Hematopoietic multipotent progenitor cell (in vitro differentiated cells): Measurements from ENCODE around the gene TINAG. TPM values are rescaled to one million over a fixed set of nuclear protein-coding genes. Genes with fewer than 3 reads are reported as not detected.

Experiments used
- DNase-seq, 3 donors: peaks; one replicate each; pipeline ENCODE4 v3.0.0-alpha.2; 2011 to 2015; ENCODE audit warnings: low read depth in 2 of 3, low spot score in 2 of 3
- total RNA-seq: library from RNA; depleted of rRNA; stranded (reverse); fragments of >200 nt; gene quantifications from one replicate; pipeline ENCODE4 v1.2.3, GENCODE V29; 2012

The TINAG gene, protein sequence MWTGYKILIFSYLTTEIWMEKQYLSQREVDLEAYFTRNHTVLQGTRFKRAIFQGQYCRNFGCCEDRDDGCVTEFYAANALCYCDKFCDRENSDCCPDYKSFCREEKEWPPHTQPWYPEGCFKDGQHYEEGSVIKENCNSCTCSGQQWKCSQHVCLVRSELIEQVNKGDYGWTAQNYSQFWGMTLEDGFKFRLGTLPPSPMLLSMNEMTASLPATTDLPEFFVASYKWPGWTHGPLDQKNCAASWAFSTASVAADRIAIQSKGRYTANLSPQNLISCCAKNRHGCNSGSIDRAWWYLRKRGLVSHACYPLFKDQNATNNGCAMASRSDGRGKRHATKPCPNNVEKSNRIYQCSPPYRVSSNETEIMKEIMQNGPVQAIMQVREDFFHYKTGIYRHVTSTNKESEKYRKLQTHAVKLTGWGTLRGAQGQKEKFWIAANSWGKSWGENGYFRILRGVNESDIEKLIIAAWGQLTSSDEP
- not detected for total RNA-seq

DNA sequence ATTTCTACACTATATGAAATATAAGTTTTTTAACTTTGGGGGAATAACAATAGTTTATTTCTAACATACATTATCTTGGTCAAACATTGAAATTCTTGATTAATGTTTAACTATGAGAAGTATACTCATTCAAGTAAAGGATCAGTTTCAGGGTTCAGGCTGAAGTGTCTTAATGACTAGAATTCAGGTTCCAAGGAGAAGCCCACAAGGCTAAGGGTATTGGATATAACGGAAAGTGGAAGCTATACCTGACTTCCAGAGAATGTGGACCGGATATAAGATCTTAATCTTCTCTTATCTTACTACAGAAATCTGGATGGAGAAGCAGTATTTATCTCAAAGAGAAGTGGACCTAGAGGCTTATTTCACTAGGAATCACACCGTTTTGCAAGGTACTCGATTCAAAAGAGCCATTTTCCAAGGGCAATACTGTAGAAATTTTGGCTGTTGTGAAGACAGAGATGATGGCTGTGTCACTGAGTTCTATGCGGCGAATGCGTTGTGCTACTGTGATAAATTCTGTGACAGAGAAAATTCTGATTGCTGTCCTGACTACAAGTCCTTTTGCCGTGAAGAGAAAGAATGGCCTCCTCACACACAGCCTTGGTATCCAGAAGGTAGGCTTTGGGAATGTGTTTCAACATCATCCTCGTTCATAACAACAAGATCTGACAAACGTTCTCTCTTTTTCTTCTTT lies at the start of gene TINAG:
TINAG (plus strand) TSS at position 153 of the 697 bp plus-strand sequence; CDS start at position 263, 110 bp downstream.
- DNase-seq = no peak

DNA sequence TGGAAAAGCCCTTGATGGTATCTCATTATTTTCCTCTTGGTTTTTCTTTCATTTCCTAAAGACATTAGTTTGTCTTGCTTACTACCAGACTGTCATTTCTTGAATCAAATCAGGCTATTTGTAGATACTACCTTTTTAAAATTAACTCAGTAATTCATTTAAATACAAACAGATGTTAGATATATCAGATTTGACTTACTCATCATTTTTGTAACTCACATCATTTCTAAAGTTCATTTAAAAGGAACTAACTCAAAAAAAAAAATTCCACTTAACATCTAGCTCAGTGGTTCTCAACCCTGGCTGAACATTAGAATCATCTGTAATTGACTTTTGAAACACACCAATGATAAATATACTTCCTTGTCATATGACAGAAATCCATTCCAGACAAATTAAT lies 48.2 kb upstream of the TINAG start:
- no peak for DNase-seq

DNA sequence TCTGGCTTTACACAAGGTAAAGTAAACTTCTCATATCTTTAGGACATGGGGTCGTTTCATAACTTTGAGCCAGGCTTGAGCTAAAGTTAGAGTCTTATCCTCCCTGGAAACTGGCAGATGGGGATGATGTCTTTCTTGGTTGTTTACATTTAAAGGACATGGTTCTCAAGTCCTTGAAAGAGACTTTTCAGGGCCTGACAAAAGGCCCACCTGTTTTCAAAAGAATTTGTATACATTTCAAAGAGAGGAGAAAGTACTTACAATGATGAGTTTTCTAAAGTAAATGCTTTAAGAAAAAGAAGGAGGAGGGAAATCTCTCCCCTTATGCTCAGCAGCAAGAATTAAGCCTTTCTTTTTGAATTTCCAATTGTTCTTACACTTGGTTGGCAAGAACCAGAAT lies 45.7 kb upstream of the TINAG start:
- DNase-seq = no peak

DNA sequence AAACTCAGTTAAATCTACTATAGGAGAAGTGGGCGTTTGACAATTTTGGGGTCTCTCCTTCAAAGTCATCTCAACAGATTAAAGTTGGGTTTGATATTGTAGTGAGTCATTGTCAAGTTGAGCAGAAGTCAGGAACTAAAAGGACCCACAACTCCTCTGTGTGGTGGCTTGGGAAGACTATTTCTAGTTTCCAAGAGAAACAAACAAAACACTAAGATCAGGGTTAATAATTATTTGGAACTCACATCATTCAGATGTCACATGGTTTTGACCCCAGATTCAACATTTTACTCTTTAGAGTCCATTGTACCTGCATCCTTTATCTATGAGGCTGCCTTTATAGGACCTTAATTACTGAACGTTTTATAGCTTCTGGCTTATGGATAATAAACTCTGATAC lies 45.3 kb upstream of the TINAG start:
- DNase-seq = no peak

DNA sequence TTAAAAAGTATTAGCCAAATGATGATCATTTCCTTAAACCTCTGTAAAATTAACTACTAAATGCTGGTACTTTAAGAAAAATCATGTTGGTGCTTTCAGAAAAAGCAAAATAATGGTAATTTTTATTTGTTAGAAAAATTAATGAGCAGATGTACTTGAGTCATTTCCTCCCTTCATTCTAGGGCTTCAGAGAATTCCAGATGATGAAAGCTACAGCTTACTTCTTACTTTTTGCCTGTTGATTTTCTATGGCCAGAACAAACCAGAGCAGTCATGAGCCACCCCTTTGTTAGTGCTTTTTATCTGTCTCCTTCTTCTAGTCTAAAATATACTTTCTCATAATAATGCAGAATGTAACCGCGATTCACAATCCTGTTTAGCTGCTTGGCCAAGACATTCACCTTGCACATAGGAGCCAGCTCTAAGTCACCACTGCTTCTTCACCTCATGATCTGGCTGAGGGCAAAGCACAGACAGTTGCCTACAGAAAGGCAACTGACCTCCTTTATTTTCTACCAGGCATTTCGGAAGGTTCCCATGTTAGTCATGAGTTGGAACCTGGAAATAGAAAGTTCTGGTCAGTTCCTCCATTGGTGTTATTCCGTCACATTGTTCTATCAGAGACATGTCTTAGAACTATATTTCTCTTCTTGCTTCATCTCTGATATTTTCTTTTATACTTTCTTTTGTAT lies 43.5 kb upstream of the TINAG start:
- DNase-seq = no peak

DNA sequence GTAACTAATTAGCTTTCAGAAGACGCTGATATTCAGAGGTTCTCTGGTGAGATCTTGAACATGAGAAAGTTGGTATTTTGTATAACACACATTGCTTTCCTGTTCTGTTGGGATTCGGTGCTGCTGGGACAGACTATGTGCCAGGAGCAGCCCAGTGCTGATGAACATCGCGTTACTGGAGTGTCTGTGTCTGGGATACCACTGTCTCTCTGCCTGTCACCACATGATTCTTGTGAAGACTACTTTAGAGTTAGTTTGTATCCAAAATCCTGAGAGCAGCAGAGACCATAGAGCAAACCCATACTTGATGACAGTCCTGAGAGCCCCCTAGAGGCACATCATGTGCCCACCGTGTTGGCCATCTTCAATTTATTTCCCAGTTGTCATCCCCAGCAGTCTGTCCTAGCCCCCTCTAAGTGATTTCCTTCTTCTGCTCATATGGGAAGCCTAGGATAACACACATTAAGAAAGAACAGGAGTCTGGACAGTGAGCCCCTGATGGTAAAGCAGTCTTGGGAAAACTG lies 41.8 kb upstream of the TINAG start:
- DNase-seq = no peak

DNA sequence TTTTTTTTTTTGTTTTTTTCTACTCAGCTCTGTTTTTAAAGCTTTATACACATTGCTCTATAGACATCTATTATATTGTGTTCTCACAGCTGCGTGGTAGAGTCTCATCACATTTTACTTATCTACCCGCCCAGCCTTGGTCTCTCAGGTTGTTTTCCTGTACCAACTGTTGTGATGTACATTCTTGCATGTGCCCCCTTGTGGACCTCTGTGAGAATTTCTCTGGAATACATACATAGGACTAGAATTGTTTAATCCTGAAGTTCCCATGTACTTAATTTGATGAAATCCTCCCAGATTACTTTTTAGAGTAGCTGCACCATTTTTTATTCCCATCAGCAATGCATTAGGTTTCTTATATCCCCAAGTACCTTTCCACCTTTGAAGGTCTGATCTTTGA lies 40.4 kb upstream of the TINAG start:
- DNase-seq = peak in 2 of 3 donors; percentile 18 to 54

DNA sequence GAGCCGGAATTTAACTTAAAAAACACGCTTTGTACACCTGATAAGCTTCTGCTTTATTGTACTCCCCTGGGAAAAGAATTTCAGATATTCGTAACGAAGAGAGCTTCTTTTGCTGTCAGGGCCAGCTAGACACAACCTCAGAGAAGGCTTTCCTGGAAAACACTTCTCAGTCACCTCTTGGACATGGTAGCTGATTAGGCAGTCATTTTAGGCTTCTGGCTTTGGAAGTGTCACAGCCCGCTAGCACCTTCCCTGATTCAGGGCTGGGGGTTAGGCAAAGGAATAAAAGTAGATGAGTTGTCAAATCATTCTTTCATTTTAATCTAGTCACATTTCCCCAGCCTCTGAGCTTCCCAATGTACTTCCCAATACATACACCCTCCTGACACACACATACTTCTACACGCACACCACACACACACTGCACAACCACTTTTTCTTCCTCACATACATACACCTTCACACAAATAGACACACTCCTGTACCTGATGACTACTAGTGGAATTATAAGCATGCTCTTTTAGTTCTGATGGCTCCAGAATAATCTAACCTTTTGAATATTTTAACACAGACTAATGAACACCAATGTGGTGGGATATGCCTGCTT lies 34.9 kb upstream of the TINAG start:
- no peak for DNase-seq

DNA sequence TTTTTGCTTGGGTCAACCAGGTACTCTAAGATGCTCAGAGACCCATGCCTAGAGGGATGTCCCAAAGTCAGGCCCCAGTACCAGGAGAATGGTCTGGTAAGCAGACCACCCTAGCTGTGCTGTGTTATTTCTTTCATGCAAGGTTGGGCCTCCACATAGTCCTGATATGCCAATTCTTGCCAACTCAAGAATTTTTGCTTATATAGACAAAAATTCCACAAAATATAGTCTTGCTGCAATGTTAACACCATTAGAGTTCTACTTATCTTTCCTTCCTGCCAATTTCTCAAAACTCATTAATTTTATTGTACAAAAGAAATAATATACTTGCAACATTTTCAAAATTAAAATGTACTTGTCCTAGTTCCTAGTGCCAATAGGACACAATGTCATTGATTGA lies 33.9 kb upstream of the TINAG start:
- no peak for DNase-seq

DNA sequence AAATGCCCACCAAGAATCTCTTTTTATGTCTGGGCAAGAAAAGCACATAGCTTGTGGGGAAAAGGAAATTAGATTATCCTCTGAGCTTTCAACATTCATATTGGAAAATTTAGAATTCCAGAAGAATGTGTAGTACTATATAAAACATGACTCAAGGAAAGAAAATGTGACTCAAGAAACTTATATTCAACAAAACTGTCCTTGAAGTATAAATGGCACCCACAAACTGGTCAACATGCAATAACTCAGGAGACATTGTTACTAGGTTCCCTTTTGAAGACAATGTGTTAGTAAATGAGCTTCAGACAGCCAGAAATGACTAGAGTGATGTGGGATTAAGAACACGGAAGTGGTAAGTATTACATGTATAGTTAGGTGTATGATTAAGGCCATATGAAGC lies 26.1 kb upstream of the TINAG start:
- no peak for DNase-seq

DNA sequence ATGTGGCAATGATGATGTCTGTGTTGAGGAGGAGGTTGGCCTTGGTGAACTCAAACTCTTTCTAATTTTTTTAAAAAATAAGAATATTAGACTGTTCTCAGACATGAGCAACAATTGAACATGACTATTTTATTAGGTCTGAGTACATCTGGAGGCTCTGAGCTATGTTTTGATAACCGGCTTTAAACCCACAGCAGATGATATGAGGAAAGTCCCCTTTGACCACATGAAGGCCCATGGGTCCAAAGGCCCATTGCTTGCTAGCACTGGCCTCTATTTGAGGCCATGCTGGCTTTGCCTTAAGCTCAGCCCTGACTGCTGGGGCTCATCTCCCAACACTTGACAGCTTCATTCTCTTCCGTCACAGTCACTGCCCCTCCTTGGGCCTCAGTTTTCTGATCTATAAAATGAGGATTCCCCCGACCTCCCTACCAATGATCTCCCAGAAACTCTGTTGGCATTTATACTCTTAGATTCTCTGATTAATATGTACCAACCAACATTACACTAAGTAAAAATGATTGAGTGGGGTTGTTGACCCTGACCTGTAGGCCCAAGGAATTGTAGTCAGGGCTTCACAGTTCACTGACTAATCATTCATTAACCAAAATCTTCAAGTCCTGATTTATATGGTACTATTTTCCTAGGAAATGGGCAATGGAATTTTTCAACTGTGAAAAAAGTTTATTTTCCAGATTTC lies 23.9 kb upstream of the TINAG start:
- DNase-seq = no peak

DNA sequence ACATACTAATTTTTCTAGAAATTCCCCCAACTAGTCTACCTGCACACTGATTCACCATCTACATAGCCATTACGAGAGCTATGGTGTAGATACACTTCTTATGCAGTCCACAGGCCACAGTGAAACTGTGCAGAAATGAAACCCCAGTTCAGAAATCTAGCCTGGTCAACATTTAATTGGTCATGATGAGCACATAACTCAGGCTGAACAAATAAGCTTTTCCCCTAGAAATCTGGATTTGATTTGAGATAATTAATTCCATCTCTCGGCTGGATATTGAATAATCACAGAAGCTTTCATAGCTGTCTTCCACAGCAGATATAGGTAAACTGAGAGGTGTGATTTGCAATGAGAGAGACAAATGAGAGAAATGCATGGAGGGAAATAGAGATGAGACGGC lies 22.6 kb upstream of the TINAG start:
- DNase-seq = no peak

DNA sequence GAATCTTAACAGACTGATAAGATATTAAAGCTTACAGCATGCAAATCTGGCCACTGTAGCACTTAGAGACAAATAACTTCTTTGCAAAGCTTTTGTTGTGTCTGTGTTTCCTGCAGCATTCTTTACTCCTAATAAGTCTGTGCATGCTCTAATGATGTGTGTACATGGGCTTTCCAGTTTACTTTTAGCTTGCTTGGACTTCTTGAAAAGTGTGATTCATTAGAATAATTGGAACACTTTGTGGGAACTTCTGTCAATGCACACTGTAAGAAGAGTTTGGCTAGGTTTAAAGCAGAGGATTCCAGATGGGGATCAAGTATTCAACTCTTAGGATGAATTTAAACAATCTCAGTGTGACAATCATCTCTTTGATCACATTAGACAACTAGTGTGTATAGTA lies 22.1 kb upstream of the TINAG start:
- no peak for DNase-seq

DNA sequence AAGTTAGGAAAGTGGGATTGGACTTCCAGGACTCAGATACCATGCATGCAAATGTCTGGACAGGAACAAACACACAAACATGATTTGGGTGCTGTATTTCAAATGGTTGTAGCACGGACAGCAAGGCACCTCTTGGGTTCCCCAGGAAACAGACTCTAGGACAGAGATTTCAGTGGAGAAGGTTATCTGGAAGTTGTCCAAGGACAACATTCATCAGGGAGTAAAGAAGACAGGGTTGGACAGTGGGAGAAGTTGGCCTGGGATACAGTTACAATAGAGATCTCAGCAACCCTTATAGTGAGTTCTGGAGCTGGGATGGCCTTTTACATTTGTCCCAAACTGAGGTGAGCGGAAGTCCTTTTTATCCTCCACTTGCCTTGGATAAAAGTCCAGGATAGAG lies 19.8 kb upstream of the TINAG start:
- no peak for DNase-seq

DNA sequence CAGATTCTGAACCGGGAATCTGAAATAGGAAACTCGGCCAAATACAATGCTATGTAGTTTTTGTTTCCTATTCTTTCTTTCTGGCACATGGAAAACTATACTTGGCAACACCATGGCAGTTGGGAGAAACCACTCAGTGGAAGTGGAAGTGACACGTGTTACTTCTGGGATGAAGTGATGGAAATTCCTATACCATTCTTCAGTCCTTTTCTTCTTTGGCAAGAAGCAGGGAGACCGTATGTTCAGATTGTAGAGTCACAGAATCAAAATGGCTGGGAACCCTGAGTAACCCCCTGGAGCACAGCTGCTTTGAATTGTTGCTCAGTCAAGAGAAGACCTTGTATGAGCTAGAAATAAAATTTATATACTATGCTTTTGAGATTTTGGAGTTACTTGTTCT lies 18.8 kb upstream of the TINAG start:
- DNase-seq = no peak

DNA sequence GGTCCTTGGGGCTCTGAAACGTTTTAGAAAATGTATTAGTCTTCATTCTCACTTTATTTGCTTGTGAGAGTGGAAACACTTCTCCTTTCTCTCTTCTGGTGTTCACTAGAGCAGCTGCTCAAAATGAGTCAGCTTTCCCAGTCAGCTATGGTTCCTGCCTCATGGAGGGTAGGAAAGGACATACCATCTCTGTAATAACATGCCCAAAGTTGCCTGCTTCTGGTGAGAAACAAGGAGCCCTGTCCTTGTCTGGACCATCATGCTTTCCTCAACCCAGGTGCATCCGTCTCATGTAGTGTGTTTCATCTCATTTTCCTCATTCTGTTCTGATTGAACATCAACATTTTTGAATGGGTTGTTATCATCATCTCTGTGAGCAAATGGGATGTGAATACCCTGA lies 17.1 kb upstream of the TINAG start:
- no peak for DNase-seq

DNA sequence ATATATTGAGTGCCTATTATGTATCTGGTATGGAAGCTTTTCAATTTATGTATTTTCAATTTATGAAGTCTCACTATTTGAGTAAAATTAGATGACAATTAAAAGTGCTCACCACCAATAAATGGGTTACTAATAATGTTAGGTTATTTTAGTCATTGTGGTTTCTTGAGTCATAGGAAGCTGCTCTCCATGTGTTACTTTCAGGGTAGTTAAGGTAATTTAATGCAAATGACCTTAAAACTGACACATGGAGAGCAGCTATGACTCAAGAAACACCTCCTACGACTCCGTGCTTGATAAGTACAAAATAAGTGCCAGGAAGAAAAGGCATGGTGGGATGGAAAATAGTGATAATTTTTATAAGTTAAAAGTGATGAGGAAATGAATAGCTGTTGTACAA lies 16.5 kb upstream of the TINAG start:
- DNase-seq = no peak

DNA sequence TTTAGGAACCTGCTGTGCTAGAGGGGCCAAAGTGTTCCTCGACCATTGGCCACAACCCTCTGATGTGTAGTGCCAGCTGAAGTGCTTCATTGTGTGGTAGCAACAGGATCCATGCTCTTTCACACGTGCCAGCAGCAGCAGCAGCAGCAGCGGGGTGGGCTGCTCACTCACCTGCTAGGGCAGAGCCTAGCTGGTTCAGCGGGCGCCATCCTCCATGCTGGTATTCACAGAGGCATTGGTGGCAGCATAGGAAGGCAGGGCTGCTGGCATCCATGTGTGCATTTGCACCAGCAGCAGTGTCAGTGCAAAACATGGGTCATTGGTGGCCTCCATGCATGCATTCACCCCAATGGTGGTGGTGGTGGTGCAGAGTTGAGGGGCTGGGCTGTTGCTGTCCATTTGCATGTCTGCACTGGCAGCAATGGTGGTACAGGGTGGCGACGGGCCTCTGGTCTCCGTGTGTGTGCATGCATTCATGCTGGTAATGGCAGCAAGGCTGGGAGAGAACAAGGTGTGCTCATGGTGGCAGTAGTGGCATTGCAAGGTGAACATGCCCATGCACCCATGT lies 13.2 kb upstream of the TINAG start:
- DNase-seq = no peak

DNA sequence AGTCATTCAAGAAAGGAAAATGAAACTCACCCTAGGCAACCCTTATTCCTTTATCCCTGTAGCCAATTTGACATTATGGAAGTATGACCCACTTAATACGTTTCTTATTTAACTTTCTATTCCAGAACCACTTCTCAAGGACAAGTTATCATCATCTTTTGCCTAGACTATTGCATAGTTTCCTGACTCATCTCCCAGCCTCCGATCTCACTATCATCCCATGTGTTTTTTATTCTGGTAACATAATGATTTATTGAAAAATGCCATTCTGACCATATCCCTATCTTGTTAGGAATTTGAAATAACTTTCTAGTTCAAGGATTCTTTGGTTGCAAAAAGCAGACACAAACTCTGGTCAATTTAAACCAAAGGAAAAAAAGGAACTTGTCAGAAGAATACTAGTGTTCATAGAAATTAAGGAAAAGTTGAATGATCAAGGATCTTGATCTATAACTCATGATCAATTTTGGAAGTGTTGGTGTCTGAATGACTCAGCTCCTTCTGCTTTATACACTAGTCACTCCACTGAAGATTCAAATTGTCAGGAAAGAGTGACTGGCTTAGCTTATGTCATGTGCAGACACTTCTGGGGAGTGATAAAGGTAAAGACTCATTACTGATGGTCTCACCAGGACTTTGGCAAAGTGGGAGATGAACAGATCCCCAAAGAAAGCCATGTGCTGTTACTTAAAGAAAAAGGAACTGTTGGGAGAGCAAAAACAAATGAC lies 8.5 kb upstream of the TINAG start:
- DNase-seq = no peak
